ENCODE measurements around the gene ABHD3. TPM values are rescaled to one million over a fixed set of nuclear protein-coding genes. Genes with fewer than 3 reads are reported as not detected.

Gene ABHD3
- total and polyA plus RNA-seq, 2 donors (not counting 3 experiments of a cell fraction or from before 2014, with no cell fraction given) = 6.3 to 14.9 TPM

DNA sequence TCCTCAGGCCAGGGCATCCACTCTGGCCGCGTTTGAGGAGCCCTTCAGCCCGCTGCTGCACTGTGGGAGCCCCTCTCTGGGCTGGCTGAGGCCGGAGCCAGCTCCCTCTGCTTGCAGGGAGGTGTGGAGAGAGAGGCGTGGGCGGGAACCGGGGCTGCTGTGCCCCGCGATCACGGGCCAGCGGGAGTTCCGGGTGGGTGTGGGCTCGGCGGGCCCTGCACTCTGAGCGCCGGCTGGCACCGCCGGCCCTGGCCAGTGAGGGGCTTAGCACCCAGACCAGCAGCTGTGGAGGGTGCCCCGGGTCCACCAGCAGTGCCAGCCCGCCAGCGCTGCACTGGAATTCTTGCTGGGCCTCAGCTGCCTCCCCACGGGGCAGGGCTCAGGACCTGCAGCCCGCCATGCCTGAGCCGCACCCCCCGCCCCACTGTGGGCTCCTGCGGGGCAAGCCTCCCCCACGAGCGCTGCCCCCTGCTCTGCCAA, 1.9 kb upstream of the ABHD3 start:
- Histone ChIP-seq H3K4me3 (replicated peaks in 1 of 3; ENCODE audit: insufficient read depth in 1 of 3, low read depth in 1 of 3, low read length in 3 of 3) (no peak overlapping the region), H3K4me1 (ENCODE audit: control insufficient read depth, extremely low read depth, insufficient read depth, low read length) (peaks cover 19% of the 10 kb centered on the region), H3K9me3 (replicated peaks; ENCODE audit: control insufficient read depth, insufficient read depth, low read length) (no peaks in the 10 kb centered on the region), H3K79me2 (ENCODE audit: control insufficient read depth, insufficient read depth, low read length) (peaks cover 2% of the 10 kb centered on the region), H2AFZ (ENCODE audit: low read depth, low read length) (no peak overlapping the region), H3K36me3 (ENCODE audit: control insufficient read depth in 2 of 2, extremely low read depth in 1 of 2, insufficient read depth in 2 of 2, low read length in 2 of 2) (no peaks in the 10 kb centered on the region), H3K27ac (ENCODE audit: insufficient read depth, low read depth, low read length) (no peak overlapping the region), H4K20me1 (replicated peaks; ENCODE audit: control insufficient read depth, extremely low read depth, insufficient read depth, low read length) (no peaks in the 10 kb centered on the region), H3K4me2 (ENCODE audit: insufficient read depth, low read length) (no peak overlapping the region), H3K27me3 (ENCODE audit: control insufficient read depth in 2 of 2, insufficient read depth in 2 of 2, low read length in 2 of 2) (no peaks in the 10 kb centered on the region), H3K9me1 (replicated peaks; ENCODE audit: control insufficient read depth, extremely low read depth, insufficient read depth, low read length) (no peaks in the 10 kb centered on the region), H3K9ac (replicated peaks; ENCODE audit: extremely low read depth, insufficient read depth, low read length) (no peak overlapping the region)
- TF ChIP-seq, protein P1, sequence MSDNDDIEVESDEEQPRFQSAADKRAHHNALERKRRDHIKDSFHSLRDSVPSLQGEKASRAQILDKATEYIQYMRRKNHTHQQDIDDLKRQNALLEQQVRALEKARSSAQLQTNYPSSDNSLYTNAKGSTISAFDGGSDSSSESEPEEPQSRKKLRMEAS (IDR thresholded peaks at IDR 0.05; ENCODE audit: insufficient read depth, insufficient read length) = no peak
- TF ChIP-seq POLR2AphosphoS5 (IDR thresholded peaks at IDR 0.05; ENCODE audit: insufficient read depth, low read depth, low read length) (no peak), MYC (IDR thresholded peaks at IDR 0.05; ENCODE audit: low read depth, low read length) (no peak), FOS (IDR thresholded peaks at IDR 0.05; ENCODE audit: borderline replicate concordance, insufficient read depth, low read length) (no peak), JUN (IDR thresholded peaks at IDR 0.05; ENCODE audit: borderline replicate concordance, insufficient read depth, insufficient read length, low read depth) (no peak), POLR2A (IDR thresholded peaks at IDR 0.05; ENCODE audit: low read depth, low read length) (no peak), GATA2 (IDR thresholded peaks at IDR 0.05; ENCODE audit: insufficient read depth, insufficient read length, low read depth, low read length) (no peak), EZH2 (IDR thresholded peaks at IDR 0.05; ENCODE audit: borderline replicate concordance, low read depth, low read length, severe bottlenecking) (no peak)
- TF ChIP-seq, protein P2, sequence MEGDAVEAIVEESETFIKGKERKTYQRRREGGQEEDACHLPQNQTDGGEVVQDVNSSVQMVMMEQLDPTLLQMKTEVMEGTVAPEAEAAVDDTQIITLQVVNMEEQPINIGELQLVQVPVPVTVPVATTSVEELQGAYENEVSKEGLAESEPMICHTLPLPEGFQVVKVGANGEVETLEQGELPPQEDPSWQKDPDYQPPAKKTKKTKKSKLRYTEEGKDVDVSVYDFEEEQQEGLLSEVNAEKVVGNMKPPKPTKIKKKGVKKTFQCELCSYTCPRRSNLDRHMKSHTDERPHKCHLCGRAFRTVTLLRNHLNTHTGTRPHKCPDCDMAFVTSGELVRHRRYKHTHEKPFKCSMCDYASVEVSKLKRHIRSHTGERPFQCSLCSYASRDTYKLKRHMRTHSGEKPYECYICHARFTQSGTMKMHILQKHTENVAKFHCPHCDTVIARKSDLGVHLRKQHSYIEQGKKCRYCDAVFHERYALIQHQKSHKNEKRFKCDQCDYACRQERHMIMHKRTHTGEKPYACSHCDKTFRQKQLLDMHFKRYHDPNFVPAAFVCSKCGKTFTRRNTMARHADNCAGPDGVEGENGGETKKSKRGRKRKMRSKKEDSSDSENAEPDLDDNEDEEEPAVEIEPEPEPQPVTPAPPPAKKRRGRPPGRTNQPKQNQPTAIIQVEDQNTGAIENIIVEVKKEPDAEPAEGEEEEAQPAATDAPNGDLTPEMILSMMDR (IDR thresholded peaks at IDR 0.05; ENCODE audit: extremely low read depth in 1 of 2, insufficient read depth in 1 of 2, low read depth in 1 of 2, low read length in 2 of 2) = no peak
- no peak for FAIRE-seq
- intact Hi-C loops (cut with micrococcal nuclease) = no loop called here
- dilution Hi-C loops (cut with MboI; ENCODE audit: extremely low pct_ligation_motif_present, low sequenced_read_pairs) = no loop called here
- CTCF ChIA-PET = interaction anchor here (0.9 to 1.2 kb wide), 2 partner anchors 22 to 34 kb away, joined by 4 to 5 read pairs; partner anchors contain the start of gene MIB1
- no peak for DNase-seq (ENCODE audit: low read depth, low spot score)
- POLR2A ChIA-PET = no interaction called here
- BruUV-seq (replicated peaks) = no TSS peak

Data from endothelial cell of umbilical vein (primary cell).